ENCODE results near the gene NPDC1.

The NPDC1 gene

DNA sequence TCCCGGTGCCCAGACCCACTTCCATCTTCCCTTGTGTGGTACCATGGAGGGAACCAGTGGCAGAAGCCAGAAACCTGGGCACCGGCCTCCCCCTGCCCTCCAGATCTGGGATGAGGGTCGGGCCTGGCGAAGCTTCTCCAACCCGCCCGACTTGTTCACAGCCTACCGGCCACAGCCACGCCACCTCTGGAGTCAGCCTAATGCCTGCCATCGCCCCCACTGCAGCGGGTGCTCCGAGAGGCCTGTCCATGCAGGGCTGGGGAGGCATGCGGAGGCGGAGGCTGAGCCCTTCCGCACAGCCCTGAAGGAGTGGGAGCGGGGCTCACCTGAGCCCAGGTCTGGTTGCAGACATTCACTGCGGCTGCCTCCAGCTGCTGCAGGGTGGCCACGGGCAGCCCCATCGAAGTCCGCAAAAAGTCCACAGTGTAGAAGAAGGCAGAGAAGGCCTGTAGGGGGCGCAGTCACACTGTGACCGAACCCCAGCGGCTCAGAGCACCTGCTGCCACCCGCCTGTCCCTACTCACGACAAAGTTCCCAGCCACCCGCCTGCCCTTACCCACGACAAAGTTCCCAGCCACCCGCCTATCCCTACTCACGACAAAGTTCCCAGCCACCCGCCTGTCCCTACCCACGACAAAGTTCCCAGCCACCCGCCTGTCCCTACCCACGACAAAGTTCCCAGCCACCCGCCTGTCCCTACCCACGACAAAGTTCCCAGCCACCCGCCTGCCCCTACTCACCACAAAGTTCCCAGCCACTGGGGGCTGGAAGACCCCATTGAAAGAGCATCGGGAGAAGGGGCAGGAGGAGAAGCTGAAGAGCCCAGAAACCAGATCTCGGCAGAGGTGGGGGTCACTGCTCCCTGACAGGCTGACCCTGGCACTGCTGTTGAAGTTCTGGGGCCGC lies 3.8 kb upstream of the NPDC1 start:
- Histone ChIP-seq H3K4me3 (ENCODE audit: severe bottlenecking) (no peak overlapping the region), H3K36me3 (ENCODE audit: low read depth) (no peaks in the 10 kb centered on the region), H3K4me1 (ENCODE audit: insufficient read depth, poor library complexity, severe bottlenecking) (no peaks in the 10 kb centered on the region), H3K27ac (ENCODE audit: poor library complexity, severe bottlenecking) (no peak overlapping the region), H3K27me3 (ENCODE audit: insufficient read depth, poor library complexity, severe bottlenecking) (no peaks in the 10 kb centered on the region), H3K9me3 (ENCODE audit: severe bottlenecking) (no peaks in the 10 kb centered on the region)
- DNase-seq (ENCODE audit: low spot score): no peak
- no peak for ATAC-seq (ENCODE audit: low read depth)
- TF ChIP-seq, protein P1, sequence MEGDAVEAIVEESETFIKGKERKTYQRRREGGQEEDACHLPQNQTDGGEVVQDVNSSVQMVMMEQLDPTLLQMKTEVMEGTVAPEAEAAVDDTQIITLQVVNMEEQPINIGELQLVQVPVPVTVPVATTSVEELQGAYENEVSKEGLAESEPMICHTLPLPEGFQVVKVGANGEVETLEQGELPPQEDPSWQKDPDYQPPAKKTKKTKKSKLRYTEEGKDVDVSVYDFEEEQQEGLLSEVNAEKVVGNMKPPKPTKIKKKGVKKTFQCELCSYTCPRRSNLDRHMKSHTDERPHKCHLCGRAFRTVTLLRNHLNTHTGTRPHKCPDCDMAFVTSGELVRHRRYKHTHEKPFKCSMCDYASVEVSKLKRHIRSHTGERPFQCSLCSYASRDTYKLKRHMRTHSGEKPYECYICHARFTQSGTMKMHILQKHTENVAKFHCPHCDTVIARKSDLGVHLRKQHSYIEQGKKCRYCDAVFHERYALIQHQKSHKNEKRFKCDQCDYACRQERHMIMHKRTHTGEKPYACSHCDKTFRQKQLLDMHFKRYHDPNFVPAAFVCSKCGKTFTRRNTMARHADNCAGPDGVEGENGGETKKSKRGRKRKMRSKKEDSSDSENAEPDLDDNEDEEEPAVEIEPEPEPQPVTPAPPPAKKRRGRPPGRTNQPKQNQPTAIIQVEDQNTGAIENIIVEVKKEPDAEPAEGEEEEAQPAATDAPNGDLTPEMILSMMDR (IDR thresholded peaks at IDR 0.05; ENCODE audit: poor library complexity, severe bottlenecking): no peak

DNA sequence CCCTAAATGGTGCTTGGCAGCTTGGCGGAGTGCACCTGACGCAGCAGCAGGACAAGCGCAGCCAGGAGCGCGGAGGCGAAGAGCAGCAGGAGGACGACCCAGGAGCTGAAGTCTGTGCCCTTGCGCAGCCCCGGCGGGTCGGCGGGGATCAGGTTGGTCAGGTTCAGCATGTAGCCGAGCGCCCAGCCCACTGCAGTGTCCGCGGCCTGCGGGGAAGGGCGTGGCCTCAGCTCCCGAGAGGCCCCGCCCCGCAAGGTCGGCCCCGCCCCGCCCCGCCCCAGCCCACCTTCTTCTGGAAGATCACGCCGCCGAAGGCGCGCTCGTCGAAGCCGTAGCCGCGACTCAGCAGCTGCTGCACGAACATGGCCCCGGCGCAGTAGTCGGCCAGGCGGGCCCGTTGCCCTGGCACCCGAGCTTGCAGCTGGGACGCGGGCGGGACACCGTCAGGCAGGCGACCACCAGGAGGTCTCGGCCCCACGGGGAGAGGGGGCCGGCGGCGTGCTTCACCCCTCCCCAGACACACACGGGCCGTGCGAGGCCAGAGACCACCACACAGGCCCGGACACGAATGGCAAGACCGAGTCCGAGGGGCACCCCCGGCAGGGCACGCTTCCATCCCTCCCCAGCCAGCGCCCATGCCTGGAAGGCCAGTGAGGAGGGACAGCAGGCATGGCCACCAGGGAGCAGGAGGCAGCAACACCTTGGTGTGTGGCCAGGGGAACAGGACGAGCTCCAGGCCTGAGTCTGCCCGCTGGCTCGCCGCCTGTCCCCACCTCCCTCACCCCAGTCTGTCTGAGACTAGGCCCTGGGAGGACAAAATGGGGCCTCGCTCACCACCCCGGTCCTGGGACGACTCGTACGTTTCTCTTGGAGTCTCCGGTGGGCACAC lies 2.9 kb upstream of the NPDC1 start:
- H3K27ac ChIP-seq (ENCODE audit: poor library complexity, severe bottlenecking): no peak overlapping the region
- ATAC-seq (ENCODE audit: low read depth) (no peak), DNase-seq (ENCODE audit: low spot score) (no peak)
- no peaks in the 10 kb centered on the region for H3K9me3 ChIP-seq (ENCODE audit: severe bottlenecking)
- no peak overlapping the region for H3K4me3 ChIP-seq (ENCODE audit: severe bottlenecking)
- TF ChIP-seq, protein P1 (IDR thresholded peaks at IDR 0.05; ENCODE audit: poor library complexity, severe bottlenecking): no peak
- no peaks in the 10 kb centered on the region for H3K36me3 ChIP-seq (ENCODE audit: low read depth)
- H3K4me1 ChIP-seq (ENCODE audit: insufficient read depth, poor library complexity, severe bottlenecking): no peaks in the 10 kb centered on the region
- H3K27me3 ChIP-seq (ENCODE audit: insufficient read depth, poor library complexity, severe bottlenecking): no peaks in the 10 kb centered on the region

DNA sequence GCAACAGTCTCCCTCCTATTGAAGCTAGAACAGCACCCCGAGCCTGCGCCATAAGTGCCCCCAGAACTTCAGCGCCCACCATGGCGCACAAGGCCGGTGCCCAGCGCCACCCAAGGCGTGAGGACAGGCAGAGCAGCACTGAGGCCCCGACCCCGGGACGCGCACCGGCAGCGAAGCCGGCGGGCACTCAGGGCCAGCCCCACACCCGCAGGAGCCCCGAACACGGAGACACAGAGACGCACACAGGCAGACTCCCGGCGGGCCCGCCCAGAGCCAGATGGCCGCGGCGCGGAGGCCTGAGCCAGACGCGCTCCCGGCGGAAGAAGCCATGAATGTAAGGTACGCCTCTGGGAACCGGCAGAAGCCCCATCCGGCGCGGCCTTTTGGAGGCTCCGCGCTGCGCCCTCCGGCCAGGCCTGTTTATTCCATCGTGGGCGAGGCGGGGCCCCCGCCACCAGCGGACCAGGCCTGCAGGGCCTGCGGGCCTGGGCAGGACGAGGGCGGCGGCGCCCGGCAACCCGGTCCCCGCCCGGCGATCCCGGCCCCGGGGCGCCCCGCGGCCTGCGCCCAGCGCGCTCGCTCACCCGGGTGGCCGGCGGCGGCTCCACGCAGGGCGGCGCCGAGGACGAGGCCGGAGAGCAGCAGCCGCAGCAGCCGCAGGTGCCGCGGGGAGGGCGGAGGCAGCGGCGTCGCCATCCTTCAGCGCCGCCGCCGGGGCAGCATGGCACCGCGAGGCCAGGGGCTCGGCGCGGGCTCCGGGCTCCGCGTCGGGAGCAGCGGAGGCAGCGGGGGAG lies 486 bp downstream of the NPDC1 start:
- ATAC-seq (ENCODE audit: low read depth) (peak; percentile 35), DNase-seq (ENCODE audit: low spot score) (no peak)
- H3K36me3 ChIP-seq (ENCODE audit: low read depth): no peaks in the 10 kb centered on the region
- H3K27ac ChIP-seq (ENCODE audit: poor library complexity, severe bottlenecking): peak overlapping the region; percentile 14
- TF ChIP-seq, protein P1 (IDR thresholded peaks at IDR 0.05; ENCODE audit: poor library complexity, severe bottlenecking): no peak
- H3K27me3 ChIP-seq (ENCODE audit: insufficient read depth, poor library complexity, severe bottlenecking): no peaks in the 10 kb centered on the region
- no peaks in the 10 kb centered on the region for H3K4me1 ChIP-seq (ENCODE audit: insufficient read depth, poor library complexity, severe bottlenecking)
- H3K4me3 ChIP-seq (ENCODE audit: severe bottlenecking): peak overlapping the region; percentile 67
- no peaks in the 10 kb centered on the region for H3K9me3 ChIP-seq (ENCODE audit: severe bottlenecking)

DNA sequence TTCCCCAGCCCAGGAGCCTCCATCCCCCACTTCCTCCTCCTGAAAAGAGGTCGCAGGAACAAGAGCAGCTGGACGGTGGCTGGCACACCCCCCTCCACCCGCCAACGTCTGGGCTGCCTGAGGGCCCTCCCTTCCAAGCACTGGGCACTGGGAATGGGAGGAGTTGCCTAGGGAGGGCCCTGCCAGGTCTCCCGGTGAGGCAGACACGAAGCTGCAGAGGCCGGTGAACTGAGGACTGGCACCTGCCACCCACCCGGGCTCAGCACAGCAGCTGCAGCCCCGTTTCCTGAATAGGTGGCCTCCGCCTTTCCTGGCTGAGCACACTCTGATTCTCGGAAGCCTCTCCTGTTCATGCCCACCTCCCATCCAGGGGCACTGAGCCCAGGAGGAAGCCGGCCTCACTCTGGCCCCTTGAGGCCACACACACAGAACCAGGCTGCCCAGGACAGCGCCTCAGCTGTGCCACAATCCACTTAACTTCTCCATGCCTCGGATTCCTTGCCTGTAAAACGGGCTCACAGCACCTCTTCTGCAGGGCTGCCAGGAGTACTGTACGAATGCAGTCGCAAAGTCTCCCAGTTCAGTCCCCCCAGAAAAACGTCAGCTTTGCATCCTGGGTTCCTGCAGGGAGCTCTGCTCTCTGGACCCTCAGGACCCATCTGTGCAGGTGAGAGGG lies 1.3 kb downstream of the NPDC1 start:
- peak overlapping the region; percentile 67 for H3K4me3 ChIP-seq (ENCODE audit: severe bottlenecking)
- H3K27ac ChIP-seq (ENCODE audit: poor library complexity, severe bottlenecking): no peak overlapping the region
- DNase-seq (ENCODE audit: low spot score) (no peak), ATAC-seq (ENCODE audit: low read depth) (peak; percentile 36; the same call in 2 of the 3 replicates)
- H3K9me3 ChIP-seq (ENCODE audit: severe bottlenecking): no peaks in the 10 kb centered on the region
- no peaks in the 10 kb centered on the region for H3K27me3 ChIP-seq (ENCODE audit: insufficient read depth, poor library complexity, severe bottlenecking)
- H3K4me1 ChIP-seq (ENCODE audit: insufficient read depth, poor library complexity, severe bottlenecking): no peaks in the 10 kb centered on the region
- TF ChIP-seq, protein P1 (IDR thresholded peaks at IDR 0.05; ENCODE audit: poor library complexity, severe bottlenecking): no peak
- no peaks in the 10 kb centered on the region for H3K36me3 ChIP-seq (ENCODE audit: low read depth)
